SU-DHL-6 (cell line): ENCODE results near the gene MLN.

ENCODE experiments used
- H2AFZ ChIP-seq: fragments of 200-600 bp; sonication (generic); 2 replicates; pipeline ENCODE4 v1.6.1; 2014; ENCODE audit warnings: low read depth, mild to moderate bottlenecking, moderate library complexity, mixed read lengths, antibody characterized with exemption, low read length; ENCODE audit not compliant: severe bottlenecking
- H3F3A ChIP-seq: fragments of 200-600 bp; shearing (Covaris generic); 2 replicates; pipeline ENCODE4 v1.6.0; 2016; ENCODE audit warnings: antibody characterized with exemption, mild to moderate bottlenecking; ENCODE audit not compliant: insufficient read depth
- H3K27ac ChIP-seq: fragments of 200-600 bp; sonication (generic); 2 replicates; pipeline ENCODE4 v1.5.1; 2016; ENCODE audit warnings: low read depth, mild to moderate bottlenecking, low read length, moderate library complexity, mixed read lengths
- H3K27me3 ChIP-seq: fragments of 200-600 bp; sonication (generic), shearing (Covaris generic); 2 replicates; pipeline ENCODE4 v1.6.0; 2014; ENCODE audit warnings: mild to moderate bottlenecking, low read length
- H3K36me3 ChIP-seq: fragments of 200-600 bp; sonication (generic); 2 replicates; pipeline ENCODE4 v1.6.1; 2014; ENCODE audit warnings: mild to moderate bottlenecking, low read length, mixed read lengths
- H3K4me2 ChIP-seq: fragments of 300-600, 200-600 bp; shearing (Covaris generic), sonication (generic); 2 replicates; pipeline ENCODE4 v1.6.0; 2014; ENCODE audit warnings: low read length, low read depth, mild to moderate bottlenecking; ENCODE audit not compliant: poor library complexity, severe bottlenecking
- H3K4me3 ChIP-seq: fragments of 200-600 bp; sonication (generic); 2 replicates; pipeline ENCODE4 v1.5.1; 2014; ENCODE audit warnings: antibody characterized with exemption, low read length, mild to moderate bottlenecking, mixed read lengths; ENCODE audit not compliant: insufficient read depth, poor library complexity, severe bottlenecking
- H3K79me2 ChIP-seq: fragments of 200-600 bp; sonication (generic); 2 replicates; pipeline ENCODE4 v1.6.1; 2014; ENCODE audit warnings: mild to moderate bottlenecking, low read length, moderate library complexity; ENCODE audit not compliant: insufficient read depth
- H3K9ac ChIP-seq: fragments of 200-600 bp; sonication (generic); 2 replicates; pipeline ENCODE4 v1.7.0; 2014; ENCODE audit warnings: mild to moderate bottlenecking, low read length
- H3K9me2 ChIP-seq: fragments of 200-600 bp; sonication (generic); replicated peaks from 2 replicates; pipeline ENCODE4 v1.6.1; 2014; ENCODE audit warnings: low read length; ENCODE audit not compliant: insufficient read depth
- H3K9me3 ChIP-seq: fragments of 200-600 bp; sonication (generic); 2 replicates; pipeline ENCODE4 v1.6.1; 2014; ENCODE audit warnings: low read length, mixed read lengths; ENCODE audit not compliant: insufficient read depth
- H4K20me1 ChIP-seq: fragments of 200-600 bp; sonication (generic); 2 replicates; pipeline ENCODE4 v1.6.1; 2014; ENCODE audit warnings: low read depth, mild to moderate bottlenecking, antibody characterized with exemption, low read length, moderate library complexity, mixed read lengths
- EZH2phosphoT487 ChIP-seq: fragments of 200-600 bp; sonication (generic), shearing (Covaris generic); conservative IDR thresholded peaks from 2 replicates; pipeline ENCODE4 v1.6.1; 2018; ENCODE audit warnings: mild to moderate bottlenecking, antibody characterized with exemption, low read length, moderate library complexity, mixed read lengths
- TF ChIP-seq, protein P1 (sequence below): fragments of 200-600 bp; sonication (generic); IDR thresholded peaks from one replicate; pipeline ENCODE4 v1.5.1; 2017; ENCODE audit warnings: antibody characterized with exemption, mild to moderate bottlenecking, low read length, moderate library complexity; ENCODE audit not compliant: insufficient read depth, poor library complexity, severe bottlenecking

Gene MLN

GRCh38 chr6:33783781-33784520 lies 19.9 kb downstream of the MLN start:
- Histone ChIP-seq H3K36me3 (no peaks in the 10 kb centered on the region; the same call in 1 of the 2 replicates), H3K4me2 (no peak overlapping the region), H3K9me2 (no peaks in the 10 kb centered on the region), H4K20me1 (no peaks in the 10 kb centered on the region), H2AFZ (no peak overlapping the region), H3K4me3 (no peak overlapping the region), H3K27me3 (no peaks in the 10 kb centered on the region), H3K79me2 (peaks cover 31% of the 10 kb centered on the region), H3K27ac (no peak overlapping the region), H3K9ac (no peak overlapping the region), H3K9me3 (no peaks in the 10 kb centered on the region), H3F3A (no peaks in the 10 kb centered on the region)
- no peak for TF ChIP-seq EZH2phosphoT487
- TF ChIP-seq, protein P1, sequence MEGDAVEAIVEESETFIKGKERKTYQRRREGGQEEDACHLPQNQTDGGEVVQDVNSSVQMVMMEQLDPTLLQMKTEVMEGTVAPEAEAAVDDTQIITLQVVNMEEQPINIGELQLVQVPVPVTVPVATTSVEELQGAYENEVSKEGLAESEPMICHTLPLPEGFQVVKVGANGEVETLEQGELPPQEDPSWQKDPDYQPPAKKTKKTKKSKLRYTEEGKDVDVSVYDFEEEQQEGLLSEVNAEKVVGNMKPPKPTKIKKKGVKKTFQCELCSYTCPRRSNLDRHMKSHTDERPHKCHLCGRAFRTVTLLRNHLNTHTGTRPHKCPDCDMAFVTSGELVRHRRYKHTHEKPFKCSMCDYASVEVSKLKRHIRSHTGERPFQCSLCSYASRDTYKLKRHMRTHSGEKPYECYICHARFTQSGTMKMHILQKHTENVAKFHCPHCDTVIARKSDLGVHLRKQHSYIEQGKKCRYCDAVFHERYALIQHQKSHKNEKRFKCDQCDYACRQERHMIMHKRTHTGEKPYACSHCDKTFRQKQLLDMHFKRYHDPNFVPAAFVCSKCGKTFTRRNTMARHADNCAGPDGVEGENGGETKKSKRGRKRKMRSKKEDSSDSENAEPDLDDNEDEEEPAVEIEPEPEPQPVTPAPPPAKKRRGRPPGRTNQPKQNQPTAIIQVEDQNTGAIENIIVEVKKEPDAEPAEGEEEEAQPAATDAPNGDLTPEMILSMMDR: no peak

DNA sequence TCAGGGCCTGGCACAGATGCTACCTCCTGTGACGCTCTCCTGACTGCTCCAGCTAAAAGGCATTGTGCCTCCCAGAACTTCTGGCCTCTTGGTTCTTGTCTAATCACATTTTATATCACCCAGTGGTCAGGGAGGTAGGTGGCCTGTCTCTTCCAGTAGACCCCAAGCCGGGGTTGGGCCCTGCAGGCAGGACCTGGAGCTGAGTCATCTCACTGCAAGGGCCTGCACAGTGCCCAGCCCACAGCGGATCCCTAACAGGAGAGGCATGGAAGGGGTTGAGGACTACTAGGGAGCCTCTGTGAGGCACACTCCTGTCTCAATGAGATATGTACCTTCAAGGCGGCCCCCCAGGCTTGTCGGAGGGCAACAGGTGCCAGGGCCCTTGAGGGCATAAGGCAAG lies 21.2 kb downstream of the MLN start:
- TF ChIP-seq EZH2phosphoT487: no peak
- TF ChIP-seq, protein P1: no peak
- Histone ChIP-seq H3K9me2 (no peaks in the 10 kb centered on the region), H3K79me2 (peaks cover 26% of the 10 kb centered on the region), H3K36me3 (no peaks in the 10 kb centered on the region; the same call in 1 of the 2 replicates), H3K9me3 (no peaks in the 10 kb centered on the region), H3K27ac (no peak overlapping the region), H3K27me3 (no peaks in the 10 kb centered on the region), H2AFZ (no peak overlapping the region), H3K4me3 (no peak overlapping the region), H3K9ac (no peak overlapping the region), H3K4me2 (no peak overlapping the region), H4K20me1 (no peaks in the 10 kb centered on the region), H3F3A (no peaks in the 10 kb centered on the region)

DNA sequence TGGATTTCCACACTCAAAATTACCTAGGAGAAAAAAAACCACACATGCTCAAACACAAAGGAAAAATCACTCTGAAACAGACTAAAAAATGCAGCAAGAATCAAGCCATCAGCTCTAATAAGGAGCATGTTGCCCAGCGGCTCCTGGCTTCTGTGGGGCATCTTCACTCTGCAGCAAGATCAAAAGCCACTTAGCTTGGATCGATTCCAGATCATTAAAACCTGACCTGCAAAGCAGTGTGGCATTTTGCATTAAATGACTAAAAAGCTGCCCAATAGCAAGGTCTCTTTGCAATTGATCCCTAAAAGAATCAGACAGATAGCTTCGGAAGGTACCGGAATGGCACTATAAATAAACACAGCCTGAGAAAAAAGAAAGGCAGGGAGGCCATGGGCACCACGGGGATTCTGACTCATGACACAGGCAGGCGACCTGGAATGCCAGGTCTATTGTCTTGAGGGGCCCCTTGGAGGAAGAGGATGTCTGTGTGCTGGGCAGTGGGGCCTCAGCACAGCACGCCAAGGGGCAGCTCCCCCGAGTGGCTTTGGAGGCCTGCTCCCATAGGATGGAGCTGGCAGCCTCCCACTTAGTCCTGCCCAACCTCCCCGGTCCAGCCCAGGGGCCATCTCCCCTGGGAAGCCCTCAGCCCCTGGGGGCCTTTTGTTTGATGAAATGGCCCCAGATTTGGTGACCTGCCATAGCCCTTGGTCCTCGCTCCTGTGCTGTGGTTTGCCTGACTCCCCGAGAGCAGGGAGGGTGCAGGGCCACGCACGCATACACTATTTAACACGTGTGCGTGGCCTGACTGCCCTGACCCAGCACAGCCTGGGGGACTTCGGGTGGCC lies 22.4 kb downstream of the MLN start:
- Histone ChIP-seq H3K27ac (no peak overlapping the region), H3K4me3 (no peak overlapping the region), H3K36me3 (no peaks in the 10 kb centered on the region; the same call in 1 of the 2 replicates), H3K9me2 (no peaks in the 10 kb centered on the region), H3K9ac (no peak overlapping the region), H3K4me2 (no peak overlapping the region), H2AFZ (no peak overlapping the region), H3K27me3 (no peaks in the 10 kb centered on the region), H3K79me2 (peaks cover 14% of the 10 kb centered on the region), H3F3A (no peaks in the 10 kb centered on the region), H4K20me1 (no peaks in the 10 kb centered on the region), H3K9me3 (no peaks in the 10 kb centered on the region)
- TF ChIP-seq, protein P1: no peak
- no peak for TF ChIP-seq EZH2phosphoT487
